NB4 (cell line): ENCODE results near the gene OR10A4.

Experiments used
- CTCF ChIP-seq: IDR thresholded peaks from one replicate; pipeline ENCODE4 v1.5.1; 2012; ENCODE audit warnings: low read depth, low read length
- POLR2A ChIP-seq: IDR thresholded peaks from 2 replicates; pipeline ENCODE4 v1.6.1; 2011; ENCODE audit warnings: mild to moderate bottlenecking; ENCODE audit not compliant: insufficient read length; ENCODE audit errors: extremely low read depth

GRCh38 chr11:6843670-6844069, 32.8 kb upstream of the OR10A4 start:
- no peak for TF ChIP-seq CTCF
- TF ChIP-seq POLR2A: no peak
